GM18508 (cell line): ENCODE measurements around the gene KIF3A.
"Not testable (repeated sequence)": the region's sequence is repeated elsewhere in the genome, so short reads cannot be mapped to it uniquely, and the experiment has no call there.

Source experiments
- ATAC-seq: cut with Tn5 transposase; IDR thresholded peaks from one replicate; pipeline ENCODE4 v1.9.1; 2021; ENCODE audit warnings: moderate number of reproducible peaks; ENCODE audit not compliant: insufficient read depth, unreplicated experiment

The KIF3A gene

DNA sequence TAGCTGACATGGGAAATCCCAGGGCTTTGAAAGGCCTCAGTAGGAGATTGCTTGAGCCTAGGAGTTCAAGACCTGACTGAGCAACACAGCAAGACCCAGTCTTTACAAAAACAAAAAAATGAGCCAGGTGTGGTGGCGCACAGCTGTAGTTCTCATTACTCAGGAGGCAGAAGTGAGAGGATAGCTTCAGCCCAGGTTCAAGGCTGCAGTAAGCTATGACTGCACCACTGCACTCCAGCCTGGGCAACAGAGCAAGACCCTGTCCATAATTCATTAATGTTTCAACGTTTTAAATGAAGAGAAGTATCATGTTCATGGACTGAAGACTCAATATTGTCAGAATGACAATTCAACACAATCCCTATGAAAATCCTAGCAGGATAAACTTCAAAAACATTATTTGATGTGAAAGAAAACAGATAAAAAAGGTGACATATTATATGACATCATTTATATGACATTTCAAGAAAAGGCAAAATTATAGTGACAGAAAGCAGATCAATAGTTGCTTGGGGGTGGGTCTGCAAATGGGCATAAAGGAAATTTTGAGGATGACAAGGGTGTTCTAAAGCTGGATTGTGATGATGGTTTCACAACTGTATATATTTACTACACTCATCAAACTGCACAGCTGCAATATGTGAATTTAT lies 3.7 kb downstream of the KIF3A start:
- ATAC-seq: no peak

DNA sequence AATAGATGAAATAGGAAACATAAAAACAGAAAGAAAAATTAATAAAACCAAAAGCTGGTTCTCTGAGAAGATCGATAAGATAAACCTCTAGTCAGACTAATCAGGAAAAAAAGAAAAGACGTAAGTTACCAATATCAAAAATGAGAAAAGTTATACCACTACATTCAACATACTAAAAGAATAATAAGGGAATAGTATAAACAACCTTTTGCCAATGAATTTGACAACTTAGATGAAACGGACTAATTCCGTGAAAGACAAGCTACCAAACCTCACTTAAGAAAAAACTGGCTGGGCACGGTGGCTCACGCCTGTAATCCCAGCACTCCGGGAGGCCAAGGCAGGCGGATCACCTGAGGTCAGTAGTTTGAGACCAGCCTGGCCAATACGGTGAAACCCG lies 7.5 kb downstream of the KIF3A start:
- no peak for ATAC-seq

DNA sequence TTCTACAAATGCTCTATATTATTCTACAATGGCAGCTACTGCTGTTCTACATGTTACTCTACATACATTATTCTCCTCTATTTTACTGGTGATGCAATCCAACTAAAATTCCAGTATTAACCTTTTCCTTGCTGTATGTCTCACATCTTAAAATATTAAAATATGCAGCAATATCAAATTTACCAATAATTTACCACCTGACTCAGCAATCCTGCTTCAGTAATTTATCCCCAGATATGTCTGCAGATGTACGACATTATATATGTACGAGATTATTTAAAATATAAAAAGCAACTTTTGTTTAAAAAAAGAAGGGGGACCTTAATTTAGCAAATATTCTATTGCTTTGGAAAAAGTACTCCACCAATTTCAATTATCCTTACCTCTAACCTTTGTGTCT lies 11.6 kb downstream of the KIF3A start:
- ATAC-seq: no peak

DNA sequence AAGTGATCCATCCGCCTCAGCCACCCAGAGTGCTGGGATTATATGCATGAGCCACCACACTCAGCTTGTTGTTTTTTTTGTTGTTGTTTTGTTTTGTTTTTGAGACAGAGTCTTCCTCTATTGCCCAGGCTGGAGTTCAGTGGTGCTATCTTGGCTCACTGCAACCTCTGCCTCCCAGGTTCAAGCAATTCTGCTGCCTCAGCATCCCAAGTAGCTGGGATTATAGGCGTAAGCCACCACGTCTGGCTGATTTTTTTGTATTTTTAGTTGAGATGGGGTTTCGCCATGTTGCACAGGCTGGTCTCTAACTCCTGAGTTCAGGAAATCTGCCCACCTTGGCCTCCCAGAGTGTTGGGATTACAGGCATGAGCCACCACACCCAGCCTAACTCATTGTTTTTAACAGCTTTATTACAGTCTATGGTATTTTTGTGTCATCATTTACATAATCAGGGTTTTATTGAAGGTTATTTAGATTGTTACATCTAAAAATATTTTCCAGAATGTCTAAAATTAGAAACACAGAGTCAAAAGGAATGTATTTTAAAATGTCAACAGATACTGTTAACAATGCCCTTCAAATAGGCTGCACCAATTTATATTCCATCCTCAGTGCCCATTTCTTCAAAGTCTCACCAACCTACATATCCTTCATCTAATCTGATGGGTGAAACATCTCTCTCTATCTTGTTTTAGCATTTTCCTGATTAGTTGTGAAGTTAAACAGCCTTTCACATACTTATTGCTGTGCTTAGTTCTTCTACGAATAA lies 18.6 kb downstream of the KIF3A start:
- no peak for ATAC-seq

DNA sequence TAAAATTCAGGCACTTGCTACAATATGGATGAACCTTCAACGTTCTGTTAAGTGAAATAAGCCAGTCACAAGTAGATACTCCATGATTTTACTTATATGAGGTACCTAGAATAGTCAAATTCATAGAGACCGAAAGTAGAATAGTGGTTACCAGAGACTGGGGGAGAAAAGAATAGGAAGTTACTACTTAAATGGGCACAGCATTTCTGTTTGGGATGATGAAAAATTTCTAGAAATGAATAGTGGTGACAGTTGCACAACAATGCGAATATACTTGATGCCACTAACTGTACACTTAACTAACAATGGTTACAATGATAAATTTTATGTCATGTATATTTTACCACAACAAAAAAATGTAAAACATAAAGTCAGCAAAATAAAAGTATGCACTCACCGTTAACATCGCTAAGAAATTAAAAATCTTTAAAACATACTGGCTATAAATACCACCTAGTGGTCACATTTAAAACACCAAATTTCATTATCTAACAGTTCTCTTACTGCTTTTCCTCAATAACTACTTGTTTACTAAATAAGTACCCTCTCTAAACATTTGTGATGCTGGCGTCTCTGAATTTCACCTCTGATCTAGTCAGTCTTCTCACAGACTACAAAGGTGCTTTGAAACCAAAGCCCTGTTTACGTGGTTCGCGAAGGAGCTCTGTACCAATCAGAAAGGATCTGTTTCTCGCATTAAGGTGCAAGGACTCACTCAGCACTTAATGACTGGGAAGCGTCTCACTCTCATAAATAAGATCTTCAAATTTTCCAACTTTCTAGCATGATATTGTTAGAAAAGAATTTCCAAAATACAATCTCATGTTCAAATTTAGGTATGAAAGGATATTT lies 22.7 kb downstream of the KIF3A start:
- no peak for ATAC-seq

DNA sequence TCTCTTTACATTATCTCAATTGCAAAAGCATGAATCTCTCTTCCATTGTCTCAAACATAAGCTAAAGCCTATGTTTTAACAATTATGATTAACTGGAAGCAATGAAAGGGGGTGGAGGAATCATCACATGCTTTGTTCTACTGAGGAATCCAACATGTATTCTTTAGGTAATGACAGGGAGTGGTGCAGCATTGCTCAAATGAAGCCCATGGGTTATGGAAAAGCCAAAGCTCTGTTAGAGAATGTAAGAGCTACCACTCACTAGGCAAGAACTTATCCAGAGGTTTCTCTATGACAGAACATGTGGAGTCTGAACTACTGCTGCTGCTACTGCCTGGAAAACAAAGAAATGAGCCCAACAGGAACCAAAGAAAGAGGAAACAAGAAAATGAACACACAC lies 28.7 kb downstream of the KIF3A start:
- ATAC-seq: no peak

DNA sequence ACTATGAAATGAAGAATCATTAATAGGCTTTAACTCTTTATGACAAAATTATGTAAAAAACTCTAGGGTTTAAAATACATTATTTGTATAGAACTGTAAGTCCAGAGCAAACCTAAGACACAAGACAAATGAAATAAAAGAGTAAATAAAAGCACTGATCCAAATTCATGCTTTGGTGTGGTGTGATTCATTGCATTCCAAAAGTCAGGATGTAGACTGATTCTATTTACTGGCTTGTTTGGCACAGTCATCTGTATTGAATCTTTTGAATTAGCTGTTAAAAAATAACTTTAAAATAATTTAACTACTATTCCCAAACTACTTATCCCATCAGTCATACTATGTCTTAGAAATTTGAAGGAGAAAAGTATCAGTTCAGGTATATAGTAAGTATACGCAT lies 32.5 kb downstream of the KIF3A start:
- no peak for ATAC-seq

DNA sequence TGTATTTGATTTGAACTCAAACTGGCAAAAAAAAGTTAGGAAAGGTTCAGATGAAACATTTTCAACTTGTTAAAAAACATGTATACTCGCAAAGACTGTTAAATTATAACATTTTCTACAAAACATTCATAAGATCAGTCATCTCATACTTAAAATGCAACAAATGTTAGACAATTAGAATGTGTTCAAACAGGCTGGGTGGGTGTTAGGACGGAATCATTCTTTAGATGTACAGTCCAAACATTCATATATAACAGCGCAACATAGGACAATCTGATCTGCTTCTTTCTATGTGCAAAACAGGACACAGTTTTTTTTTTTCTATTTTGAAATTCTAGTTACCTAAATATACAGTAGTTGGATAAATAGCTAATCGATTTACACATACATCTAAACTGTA lies 41.4 kb downstream of the KIF3A start:
- no peak for ATAC-seq

DNA sequence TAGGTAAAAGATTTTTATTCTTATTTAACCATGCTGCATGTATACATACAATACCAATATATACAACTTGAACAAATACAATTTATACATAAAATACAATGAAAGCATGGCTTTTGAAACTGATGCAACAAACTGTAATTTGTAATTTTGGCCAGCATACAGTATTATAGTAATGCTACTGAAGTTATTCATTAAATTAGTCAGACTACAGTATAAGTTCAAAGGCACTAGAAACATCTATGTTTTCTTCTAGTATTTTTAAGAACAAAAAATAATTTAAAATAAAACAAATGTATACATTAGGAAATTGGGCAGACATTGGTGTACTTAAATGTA lies 44.7 kb downstream of the KIF3A start:
- ATAC-seq: no peak

DNA sequence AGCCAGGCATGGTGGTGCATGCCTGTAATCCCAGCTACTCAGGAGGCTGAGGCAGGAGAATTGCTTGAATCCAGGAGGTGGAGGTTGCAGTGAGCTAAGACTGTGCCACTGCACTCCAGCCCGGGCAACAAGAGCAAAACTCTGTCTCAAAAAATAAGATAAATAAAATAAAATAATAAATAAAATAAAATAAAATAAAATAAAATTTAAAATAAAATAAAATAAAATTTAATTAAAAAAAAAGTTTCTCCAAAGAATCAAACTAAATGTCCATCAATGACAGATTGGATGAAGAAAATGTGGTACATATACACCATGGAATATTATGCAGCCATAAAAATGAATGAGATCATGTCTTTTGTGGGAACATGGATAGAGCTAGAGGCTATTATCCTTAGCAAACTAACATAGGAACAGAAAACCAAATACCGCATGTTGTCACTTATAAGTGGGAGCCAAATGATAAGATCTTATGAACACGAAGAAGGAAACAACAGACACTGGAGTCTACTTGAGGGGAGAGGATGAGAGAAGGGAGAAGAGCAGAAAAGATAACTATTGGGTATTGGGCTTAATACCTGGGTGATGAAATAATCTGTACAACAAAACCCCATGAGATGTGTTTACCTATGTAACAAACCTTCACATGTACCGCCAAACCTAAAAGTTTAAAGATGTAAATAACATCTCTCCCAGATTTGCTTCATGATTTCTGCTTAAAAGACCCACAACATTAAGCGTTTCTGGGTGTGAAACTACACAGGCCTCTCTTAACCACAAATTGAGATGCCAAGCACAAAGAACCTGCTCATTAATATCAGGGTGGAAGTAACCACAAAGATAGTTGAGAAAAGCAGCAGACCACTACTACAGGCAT lies 45.4 kb downstream of the KIF3A start:
- ATAC-seq: not testable (repeated sequence)

DNA sequence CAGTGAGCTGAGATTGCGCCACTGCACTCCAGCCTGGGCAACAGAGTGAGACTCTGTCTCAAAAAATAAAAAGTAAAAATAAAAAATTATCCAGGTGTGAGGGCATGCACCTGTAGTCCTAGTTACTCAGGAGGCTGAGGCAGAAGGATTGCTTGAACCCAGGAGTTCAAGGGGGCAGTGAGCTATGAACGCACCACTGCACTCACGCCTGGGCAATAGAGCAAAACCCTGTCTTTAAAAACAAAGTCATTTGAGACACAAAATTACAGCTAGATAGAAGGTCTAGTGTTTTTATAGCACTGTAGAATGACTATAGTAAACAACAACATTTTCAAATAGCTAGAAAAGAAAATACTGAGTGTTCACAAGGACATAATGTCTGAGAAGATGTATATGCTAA lies 47.2 kb downstream of the KIF3A start:
- ATAC-seq: no peak

DNA sequence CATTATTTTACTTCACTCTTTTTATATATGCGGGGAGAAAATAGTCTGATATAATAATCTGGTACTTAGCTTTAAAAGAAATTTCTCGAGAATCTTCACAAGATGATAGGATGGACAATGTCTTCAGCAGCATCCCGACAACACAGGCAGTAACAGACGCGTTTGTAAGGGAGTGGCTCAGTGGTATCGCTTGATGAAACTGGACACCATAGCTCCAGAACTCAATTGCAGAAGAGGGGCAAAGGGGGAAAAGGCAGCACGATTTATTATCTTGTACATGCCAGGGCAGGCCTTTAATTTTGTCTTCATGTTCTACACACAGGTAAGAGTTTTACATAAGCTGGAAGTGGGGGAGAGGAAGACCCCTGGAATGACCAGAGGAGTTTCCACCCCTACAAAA lies 47.8 kb downstream of the KIF3A start:
- no peak for ATAC-seq

DNA sequence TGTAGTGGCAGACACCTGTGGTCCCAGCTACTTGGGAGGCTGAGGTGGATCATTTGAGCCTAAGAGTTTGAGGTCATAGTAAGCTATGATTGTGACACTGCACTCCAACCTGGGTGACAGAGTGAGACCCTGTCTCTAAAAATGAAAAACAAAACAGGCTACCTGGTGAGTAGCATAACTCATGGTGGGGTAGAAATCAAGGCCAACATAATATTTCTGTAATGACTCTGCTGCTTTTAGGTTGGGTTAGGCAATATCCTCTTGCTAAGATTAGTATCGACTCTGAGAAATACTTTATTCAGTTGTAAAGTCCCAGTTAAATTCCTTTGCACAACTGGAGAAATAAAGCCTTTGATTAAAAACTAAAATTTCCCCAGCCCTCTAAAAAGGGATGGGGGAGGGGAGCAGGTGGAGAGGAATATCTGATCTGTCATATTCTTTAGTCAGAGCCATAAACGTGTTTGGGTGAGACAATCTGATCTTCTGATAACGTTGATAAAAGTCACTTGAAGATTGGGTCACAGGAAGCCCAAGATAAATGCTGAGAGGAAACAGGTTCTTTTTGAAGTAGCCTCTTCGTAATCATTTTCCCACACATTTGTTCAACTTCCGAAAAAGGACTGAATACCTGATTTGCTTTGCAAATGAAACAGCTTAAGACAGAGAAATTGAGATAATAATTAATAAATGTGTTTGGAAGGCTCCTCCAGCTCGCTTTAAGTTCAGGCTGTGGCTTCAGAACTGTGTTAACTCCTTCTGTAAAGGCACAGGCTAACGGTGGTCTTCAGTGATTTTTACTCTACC lies 48.6 kb downstream of the KIF3A start:
- no peak for ATAC-seq

DNA sequence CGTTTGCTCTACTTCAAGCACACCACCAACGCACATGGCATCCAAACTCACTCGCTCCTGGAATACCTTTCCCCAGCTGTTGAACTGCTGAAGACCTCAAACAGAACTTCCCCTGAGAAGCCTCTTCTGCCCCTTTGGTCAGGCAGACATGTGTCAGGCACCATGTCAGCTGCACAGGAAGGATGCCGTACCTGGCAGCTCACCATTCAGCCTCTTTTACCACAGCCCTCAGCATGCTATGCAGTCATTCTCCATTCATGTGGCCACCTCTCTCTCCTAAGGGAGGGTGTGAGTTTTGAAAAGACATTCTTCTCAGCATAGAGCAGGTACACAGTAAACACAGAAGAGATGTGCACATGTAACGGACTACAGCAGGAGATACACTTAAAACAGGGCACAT lies 49.4 kb downstream of the KIF3A start:
- ATAC-seq: no peak

DNA sequence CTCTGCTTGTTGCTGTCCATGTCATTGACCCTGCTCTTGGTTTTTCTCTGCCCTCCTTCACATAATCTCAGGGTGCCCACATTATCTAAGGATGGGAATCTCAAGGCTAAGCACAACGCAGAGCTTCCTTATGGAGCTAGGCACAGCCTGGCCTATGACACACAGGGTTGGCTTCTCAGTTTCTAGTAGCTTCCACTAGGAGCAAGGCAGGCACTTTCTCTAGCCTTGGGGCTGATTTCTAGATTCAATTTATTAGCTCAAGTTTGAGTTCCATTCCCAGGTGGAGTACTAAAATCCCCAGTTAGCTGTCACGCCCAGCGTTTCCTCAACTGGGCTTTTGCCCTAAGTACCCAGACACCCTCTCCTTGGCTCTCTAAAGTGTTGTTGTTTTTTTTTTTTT lies 51.2 kb downstream of the KIF3A start:
- no peak for ATAC-seq

DNA sequence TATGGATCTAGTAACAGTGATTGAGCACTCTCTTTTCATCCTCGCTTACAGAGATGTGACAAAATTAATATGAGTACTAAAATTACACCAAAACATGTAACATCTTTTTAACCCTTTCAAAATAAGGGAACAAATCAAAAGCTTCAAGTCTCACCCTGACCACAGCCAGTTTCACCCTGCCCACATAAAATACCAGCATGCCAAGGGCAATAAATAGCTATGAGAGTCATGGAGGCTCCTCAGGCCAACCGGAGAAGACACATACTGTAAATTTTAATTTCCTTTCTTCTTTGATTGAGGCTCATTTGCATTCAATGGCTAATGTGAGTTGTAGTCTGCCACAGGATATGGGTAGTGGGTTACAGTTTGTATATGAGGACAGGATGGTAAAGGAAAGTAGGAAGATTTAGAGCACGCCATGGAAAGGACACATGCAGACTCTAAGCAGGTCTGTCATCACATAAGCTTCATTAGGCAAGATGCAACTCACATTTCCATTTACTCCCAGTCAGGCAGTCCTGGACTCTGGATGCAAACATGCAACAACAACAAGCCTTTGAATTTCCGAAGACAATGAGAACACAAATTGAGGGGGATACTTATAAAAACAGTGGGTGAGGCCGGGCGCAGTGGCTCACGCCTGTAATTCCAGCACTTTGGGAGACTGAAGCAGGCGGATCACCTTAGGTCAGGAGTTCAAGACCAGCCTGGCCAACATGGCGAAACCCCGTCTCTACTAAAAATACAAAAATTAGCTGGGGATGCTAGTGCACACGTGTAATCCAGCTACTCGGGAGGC lies 52.2 kb downstream of the KIF3A start:
- no peak for ATAC-seq

DNA sequence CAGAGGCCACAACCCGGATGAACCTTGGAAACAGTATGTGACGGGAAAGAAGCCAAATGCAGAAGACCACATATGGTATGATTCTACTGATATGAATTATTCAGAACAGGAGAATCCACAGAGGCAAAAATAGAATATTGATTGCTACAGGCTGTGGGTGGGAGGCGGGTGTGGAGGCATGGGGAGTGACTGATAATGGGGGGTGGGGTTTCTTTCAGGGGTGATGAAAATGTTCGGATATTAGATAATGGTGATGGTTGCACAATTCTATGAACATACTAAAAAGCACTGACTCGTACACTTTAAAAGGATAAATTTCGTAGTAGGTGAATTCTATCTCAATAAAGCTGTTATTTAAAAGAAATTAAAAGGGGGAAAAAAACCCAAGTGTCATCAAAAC lies 52.9 kb downstream of the KIF3A start:
- no peak for ATAC-seq

DNA sequence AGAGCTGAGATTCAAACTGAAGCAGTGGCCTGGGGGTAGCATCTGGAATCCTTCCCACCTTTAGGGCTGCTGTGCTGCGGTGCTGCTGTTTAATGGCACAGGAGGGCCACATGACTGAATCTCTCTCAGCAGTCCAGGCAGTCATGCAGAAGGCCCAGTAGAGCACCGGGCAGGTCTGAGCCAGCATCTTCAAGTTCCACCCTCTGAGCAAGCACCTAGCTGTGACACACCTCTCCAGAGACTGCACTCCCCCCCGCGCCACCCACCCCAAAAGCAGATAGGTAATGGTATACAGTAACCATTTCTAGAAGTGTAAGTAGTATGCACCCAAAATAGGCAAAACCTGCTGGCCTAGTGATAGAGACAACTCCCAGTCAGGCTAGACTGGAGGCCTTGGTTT lies 55.4 kb downstream of the KIF3A start:
- no peak for ATAC-seq

DNA sequence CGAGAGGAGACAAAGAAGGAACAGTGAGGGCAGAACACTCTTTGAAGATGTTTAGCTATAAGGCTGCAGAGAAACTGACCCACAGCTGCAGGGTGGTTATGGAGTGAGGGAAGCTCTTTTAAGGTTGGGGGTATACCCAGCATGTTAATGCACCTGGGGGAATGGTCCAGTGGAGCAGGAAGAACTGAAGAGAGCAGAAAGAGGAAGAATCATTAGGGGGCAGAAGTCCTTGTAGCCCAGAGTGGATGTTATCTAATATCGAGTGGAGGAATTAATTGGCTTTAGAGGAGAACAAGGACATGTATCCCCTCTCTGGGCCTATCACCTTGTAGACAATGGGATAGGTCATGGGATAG lies 55.9 kb downstream of the KIF3A start:
- no peak for ATAC-seq
